Stimulated activated CD8-positive, alpha-beta memory T cell treated with anti-CD3 and anti-CD28 coated beads, Interleukin-7, amount 100 ng/mL, for 48 hours (primary cell): ENCODE data around the gene GASK1A.
"Not testable (repeated sequence)": the region's sequence is repeated elsewhere in the genome, so short reads cannot be mapped to it uniquely, and the experiment has no call there.

Source experiments
- DNase-seq, 2 donors: peaks; one replicate each; pipeline ENCODE4 v3.0.0-alpha.2; 2020; ENCODE audit warnings: low read depth in 1 of 2; ENCODE audit errors: extremely low read depth in 1 of 2

Gene GASK1A

DNA sequence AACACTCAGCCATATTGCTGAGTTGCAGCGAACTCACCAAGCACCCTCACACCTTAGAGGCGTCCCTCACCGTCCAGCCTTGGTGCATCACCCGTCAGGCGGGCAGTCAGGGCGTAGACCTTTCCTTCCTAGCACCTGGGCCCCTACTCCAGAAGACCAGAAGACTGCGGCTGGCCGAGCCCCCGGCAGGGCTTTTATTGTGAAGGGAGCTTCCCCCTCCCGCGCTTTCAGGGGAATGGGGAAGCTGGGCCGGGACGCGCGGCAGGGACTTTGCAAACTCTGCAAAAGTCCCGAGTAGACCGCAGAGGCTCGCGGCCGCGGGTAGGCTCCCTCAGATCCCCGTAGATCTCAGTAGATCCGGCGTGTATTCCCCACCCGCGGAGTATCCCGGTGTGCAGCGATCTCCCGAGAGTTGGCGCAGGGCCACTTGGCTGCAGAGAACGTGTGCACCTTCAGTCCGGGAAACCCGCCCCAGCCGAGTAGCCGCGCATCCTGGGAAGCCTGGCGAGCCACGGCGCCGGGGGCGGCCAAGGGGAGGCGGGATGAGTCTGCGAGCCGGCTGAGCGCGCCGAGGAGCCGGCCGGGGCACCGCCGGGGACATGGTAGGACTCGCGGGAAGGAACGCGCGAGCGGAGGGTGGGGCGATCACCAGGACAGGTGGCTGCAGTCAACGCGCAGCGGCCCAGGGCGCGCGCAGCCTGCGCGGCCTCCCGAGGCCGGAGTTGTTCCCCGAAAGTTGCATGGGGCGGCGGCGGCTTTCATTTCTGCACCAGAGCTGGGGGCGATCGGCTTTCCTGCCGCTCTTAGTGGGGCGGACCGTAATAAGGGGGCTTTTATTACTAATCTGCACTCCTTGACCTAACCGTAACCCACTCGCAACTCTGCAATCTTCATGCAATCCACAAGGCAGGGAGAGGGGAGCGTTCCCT lies at the start of gene GASK1A:
GASK1A (plus strand) TSS at position 268 of the 929 bp plus-strand sequence; CDS start at position 600, 332 bp downstream.
- DNase-seq: peak in 1 of 2 donors; percentile 9

DNA sequence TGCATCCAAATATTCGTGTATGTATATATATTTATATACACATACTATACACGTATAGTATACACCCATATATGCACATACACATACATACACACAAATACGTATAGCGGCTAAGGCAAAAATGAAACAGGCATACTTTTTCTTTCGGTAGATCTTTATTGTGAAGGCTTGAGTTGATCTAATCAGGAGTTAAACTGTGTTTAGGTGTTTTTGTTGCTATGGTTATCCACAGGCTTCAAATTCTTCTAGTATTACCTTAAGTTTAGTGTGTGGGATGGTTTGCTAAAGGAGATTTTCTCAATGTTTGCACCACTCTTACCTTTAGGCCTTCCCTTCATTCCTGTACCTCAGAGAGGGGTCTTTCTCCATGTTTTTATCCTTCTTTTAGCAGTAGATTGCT lies 45.0 kb upstream of the GASK1A start:
- DNase-seq: no peak

DNA sequence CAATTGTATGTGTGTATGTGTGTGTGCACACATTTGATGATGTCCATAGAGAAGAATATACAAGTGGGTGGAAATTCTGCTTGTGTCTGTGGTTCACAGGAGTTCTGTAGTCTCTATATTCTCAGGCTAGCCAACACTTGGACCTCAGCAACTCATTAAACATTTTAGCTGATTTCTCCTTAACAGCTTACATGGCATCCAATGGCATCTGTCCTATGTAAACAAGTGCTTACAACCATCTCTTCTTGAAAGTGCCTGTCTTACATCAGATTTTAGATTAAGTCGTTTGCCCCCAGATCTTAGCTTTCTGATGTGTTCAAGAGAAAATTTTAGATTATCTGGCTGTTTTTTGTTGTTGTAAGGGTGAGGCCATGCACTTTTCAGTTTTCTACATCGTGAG lies 44.2 kb upstream of the GASK1A start:
- no peak for DNase-seq

DNA sequence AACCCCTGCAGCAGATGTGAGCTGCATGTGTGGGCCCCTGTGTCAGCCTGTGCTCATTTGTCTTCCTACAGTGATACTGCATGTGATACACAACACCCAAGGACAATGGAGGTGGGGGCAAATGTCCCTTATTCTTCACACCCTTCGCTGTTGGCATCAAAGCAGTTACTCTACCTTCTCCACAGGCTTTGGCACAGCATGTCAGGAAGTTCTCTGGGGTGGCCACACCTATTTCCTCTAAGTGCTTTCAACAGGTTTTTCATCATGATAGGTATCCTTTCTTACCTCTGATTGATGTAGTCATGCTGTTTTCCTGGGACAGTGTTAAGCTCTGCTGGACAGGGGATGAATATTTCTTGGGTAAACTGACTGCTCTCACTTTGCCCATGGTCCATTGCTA lies 43.6 kb upstream of the GASK1A start:
- no peak for DNase-seq

DNA sequence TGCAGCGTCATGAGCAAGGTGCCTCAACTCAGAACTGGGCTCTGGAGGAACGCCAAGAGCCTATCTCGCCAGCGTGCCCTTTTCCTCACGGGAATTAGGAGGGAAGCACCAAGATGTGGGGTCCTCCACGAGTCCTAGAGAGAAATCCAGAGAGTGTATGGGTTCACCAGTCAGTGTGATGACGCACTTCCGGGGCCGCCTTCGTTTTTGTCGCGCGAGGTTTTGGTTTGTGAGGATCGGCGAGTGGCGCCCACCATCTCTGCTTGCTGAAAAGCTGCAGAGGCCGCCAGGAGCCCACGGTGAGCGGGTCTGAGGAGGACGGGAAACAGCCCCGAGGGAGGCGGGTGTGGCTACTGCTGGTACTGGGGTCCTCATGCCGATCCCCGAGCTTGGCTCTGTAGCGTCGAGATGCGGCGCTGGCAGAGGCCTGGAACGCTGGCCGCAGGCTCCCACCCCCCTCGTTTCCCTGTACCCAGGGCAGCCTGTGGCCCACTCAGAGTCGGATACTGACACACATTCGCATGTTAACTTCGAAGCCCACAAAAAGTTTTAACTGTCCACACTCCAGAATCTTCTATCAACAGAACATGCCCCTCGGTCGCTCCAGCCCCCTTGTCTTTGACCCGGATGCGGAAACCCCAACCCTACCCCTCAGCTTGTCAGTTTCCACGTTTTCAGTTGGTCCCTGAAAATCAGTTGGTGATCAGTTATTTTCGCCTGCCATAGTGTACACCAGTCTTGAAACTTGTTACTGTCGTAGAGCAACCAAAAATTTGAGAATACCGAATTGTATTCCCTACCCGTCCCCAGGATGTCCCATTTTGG lies 42.7 kb upstream of the GASK1A start:
- no peak for DNase-seq

DNA sequence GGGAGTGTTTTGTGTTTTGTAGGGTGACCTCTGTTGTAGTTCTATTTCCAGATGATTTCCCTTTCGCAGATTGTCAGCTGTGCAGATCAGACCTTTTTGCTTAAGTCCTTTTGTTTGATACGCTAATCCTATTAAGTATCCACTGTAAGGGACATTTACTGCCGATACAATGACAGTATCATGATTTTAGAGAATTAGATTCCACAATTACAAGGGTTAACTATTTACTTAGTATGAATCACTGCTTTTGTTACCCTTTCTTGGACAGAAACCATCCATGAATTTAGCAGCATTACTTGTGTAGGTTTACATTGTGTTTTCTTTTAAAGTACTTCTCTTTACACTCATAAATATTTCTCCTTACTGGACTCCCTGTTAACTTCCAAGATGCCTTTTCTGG lies 41.8 kb upstream of the GASK1A start:
- DNase-seq: no peak

DNA sequence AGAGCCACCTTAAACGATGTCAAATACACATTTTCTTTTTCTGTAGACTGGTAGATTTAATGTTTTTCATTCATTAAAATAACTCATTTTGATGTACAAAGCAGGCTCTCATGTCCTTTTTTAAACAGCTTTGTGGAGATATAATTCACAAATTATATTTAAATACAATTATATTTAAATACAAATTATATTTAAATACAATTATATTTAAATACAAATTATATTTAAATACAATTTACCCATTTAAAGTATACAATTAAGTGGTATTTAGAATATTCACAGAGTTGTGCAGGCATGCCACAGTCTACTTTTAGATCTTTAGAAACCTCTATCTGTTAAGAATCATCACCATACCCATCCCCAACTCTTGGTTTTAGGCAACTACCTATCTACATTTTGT lies 36.4 kb upstream of the GASK1A start:
- no peak for DNase-seq

DNA sequence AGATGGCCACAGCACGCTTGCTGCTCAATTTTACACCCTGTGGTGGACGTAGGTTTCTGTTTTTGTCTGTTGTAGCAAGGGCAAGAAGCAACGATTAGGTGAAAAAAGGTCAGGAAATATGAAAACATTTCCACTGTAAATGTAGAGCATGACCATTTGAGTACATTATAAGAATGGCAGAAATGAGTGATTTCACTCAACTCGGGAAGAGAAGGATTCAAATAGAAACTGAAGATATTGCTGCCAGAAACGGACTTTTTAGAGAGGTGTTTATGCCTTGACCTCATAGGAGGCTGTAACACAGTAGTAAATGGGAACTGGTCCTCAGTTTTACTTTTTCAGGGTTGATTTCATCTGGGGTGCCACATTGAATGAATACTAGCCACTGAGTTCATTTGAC lies 33.1 kb upstream of the GASK1A start:
- DNase-seq: no peak

DNA sequence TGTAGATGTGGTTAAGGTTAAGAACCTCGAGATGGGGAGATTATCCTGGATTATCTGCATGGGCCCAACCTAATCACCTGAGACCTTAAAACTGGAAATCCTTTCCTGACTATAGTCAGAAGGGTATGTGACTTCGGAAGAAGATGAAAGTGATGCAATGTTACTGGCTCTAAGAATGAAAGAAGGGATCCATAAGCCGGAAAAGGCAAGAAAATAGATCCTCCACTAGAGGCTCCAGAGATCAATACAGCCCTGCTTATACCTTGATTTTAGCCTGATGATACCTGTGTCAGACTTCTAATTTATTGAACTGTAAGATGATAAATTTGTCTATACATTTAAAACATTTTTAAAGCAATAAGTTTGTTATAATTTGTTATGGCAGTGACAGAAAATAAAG lies 21.5 kb upstream of the GASK1A start:
- DNase-seq: no peak

DNA sequence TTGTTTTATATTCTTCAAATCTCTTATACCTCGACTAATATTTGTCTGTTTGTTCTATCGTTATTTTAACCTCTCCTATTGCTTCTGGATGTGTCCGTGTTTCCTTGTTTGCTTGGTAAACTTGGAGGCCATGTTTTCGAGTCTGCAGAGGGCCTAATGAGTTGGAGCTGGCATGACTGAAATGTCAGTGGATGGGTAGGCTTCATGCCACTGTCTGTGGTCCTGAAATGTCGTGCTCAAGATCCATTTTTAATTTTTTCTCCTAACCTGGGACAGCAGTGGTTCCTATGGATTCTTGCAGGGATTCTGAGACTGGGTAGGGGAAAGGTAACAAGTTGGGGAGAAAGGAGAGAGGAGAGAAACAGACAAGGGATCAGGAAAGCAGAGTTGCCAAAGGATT lies 18.8 kb upstream of the GASK1A start:
- no peak for DNase-seq

DNA sequence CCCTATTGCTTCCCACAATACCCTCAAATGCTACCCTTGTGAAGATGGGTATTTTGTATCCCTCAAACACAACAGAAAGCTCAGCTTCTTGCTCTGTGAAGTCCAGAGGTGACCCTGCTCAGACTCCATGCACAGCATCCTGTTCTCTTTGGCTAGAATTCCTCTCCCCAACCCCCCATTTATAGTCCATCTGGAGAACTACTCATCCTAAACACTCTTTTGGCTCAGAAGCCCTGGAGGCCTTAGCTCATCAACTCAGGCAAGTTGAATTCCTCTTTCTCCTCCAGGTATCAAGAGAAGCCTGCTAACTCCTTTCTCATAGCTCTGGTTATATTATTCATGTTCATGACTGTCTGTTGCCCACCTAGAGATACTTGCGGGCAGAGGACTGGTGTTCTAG lies 18.3 kb upstream of the GASK1A start:
- no peak for DNase-seq

DNA sequence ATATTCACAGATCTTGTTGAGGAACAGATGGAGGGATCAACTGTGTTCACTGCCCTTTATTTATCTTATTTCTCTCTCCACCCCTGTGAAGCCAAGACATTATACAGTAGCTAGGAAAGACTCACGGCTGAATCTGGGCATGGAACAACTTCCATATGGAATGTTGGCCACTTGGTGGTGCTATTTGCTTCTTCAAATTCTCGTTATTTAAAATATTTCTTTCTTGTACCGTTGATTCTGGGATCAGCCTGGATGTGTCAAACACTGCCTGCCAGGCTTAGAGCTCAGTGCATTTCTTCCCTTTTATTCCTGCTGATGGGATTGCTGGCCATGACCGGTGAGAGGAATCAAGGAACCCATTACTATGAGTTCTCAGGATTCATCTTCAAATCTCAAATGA lies 17.5 kb upstream of the GASK1A start:
- DNase-seq: no peak

DNA sequence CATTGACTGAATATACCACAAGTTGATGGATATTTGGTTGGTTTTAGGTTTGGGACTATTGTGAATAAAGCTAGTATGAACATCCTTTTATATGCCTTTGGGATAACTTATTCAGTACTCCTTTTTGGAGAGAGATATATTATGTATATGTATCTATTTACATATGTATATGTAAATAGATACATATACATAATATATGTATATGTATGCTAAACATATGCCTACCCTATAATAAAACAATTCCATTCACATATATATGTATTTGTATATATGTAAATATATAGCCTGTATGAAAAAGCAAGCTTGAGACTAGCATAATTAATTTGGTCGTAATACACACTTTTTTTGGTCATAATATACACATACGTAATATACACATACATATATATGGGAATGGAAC lies 15.8 kb upstream of the GASK1A start:
- DNase-seq: no peak

DNA sequence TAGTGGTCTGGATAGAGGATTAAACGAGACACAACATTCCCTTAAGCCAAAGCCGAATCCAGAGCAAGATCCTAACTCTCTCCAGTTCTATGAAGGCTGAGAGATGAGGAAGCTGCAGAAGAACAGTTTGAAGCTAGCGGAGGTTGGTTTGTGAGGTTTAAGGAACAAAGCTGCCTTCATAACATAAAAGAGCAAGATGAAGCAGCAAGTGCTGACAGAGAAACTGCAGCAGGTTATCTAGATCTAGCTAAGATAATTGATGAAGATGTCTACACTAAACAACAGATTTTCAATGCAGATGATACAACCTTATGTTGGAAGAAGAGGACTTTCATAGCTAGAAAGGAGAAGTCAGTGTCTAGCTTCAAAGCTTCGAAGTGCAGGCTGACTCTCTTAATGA lies 14.8 kb upstream of the GASK1A start:
- DNase-seq: no peak

DNA sequence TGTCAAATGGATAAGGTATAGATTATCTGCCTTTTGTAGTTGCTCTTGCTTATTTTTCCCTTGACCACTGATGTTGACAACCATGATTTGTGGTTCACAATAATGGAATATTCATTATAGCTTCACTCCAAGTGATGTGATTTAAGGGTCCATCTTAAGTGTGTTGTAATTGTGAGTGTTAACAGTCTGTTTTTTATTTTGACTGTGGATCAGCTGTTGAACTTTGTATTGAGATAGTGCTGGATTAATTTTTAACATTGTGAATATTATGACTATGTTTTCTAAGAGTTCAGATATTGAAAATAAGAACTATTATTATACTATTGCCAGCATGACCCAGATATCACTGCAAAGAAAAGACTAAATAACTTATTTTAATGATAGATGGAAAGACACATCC lies 8.6 kb upstream of the GASK1A start:
- no peak for DNase-seq

DNA sequence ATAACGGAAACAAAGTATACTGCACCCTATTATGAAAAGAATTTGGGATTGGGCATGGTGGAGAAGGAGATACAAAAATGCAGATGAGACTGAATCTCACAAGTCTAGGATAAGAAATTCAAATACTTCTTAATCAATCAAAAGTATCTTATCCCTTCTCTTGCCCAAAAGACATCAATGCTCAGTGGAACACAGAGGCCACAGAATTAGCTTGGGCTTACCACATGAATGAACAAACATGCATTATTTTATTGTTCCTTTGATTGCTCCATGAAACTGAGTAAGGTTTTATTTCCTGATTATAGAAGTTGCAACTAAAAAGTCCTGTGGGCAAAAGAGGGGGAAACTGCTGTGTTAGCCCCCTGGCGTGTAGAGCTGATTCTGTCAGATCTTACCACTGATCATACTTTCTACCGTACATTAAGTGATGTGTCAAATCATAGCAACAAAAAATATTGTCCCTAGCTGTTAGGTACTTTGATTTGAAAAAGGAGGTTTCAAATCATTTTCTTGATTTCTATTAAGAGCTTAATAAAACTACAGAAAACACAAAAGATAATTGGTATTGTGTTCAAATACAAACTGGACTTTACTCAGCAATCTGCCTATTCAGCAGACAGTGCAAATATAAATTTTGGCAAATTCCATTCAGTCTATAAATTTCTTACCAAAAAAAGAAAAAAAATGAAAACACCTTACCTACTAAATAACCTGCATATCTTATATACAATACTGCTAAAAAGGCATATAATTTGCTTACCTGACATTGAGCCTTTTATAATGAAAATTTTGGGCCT lies 7.9 kb upstream of the GASK1A start:
- no peak for DNase-seq

DNA sequence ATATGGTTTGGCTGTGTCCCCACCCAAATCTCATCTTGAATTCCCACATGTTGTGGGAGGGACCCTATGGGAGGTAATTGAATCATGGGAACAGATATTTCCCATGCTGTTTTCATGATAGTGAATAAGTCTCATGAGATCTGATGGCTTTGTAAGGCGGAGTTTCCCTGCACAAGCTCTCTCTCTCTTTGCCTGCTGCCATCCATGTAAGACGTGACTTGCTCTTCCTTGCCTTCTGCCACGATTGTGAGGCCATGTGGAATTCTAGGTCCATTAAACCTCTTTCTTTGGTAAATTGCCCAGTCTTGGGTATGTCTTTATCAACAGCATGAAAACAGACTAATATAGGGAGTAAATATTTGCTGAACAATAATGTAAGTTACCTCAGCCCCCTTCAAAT lies 4.2 kb upstream of the GASK1A start:
- not testable (repeated sequence) for DNase-seq

DNA sequence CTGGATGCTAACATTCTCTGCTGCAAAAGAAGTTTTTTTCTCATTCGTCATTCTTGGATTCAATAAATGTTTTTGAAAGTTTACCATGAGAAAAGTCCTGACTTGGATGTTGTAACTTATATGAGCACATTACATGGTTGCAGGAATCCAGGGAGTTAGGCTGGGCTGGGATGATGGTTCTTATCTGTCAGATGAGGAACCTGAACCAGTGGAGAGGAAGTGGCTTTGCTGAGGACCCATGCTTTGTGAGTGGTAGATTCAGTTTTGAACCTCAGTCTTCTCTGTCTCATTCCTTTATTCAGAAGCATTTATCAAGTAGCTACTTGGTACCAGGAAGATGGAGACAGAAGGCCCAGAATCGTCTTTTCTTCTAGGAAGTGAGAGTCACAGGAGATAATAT lies 3.7 kb upstream of the GASK1A start:
- DNase-seq: no peak

DNA sequence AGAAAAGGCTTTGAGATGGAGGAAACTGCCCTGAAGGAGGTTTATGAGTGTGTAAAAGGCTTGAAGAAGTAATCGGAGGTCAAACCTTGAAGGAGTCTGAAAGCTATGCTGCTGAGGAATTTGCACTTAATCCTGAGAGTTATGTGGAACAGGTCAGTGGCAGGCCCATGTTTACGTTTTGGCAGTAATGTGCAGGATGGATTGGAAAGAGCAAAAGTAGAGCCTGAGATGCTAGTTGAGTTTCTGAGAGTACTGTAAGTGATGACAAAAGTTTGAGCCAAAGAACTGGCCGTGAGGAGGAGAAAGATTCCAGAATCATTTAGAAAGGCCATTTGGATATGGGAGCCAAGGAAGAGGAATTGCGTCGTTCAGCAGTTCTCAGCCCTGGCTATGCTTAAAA lies 3.2 kb upstream of the GASK1A start:
- DNase-seq: no peak

DNA sequence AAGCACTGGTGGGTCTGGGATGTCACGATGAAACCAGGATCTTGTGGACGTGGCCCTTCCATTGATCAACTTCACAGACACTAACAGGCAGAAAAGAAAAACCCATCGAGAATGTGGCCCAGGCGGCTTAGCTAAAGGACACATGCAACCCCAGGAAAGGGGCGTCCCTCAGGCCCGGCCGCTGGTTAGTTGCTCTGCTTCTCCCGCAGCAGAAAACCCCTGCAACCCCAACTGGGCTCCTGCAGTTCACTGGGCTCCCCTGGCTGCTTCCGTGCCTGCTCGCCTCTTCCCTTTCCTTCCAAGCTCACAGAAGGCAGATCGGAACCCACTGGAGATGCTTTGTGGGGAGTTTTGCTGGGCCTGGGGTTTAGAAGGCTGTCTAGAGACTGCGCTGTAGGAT lies 1.1 kb downstream of the GASK1A start:
- DNase-seq: no peak

DNA sequence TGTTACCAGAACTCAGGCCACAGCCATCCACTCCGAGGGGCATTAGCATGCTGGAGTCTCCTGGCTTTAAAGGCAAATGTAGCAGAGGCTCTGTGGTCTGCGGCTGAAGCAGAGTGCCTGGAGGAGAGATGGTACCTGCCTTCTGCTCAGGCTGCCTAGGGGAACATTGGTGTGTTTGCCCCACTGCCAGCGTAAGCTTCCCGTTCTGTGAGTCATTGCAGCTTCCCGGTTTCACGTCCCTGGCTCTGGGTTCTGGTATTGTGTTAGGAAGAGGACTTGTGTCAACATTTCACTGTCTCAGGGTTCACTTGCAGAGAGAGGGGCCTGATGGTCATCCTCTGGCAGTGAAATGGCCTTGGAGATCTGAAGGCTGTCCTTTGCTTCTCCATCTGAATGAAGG lies 1.8 kb downstream of the GASK1A start:
- no peak for DNase-seq
